ENCODE results near the gene EPB41L5.

The EPB41L5 gene

GRCh38 chr2:120174963-120175581 is 162.2 kb downstream of the EPB41L5 start:
- DNase-seq: peak; percentile 70
- H3K14ac ChIP-seq (ENCODE audit: low read length in 2 of 2): no peak overlapping the region
- no peak overlapping the region for H2AFZ ChIP-seq (ENCODE audit: low read depth, low read length)
- no peaks in the 10 kb centered on the region for H3K27me3 ChIP-seq (ENCODE audit: control insufficient read depth in 1 of 2, insufficient read depth in 1 of 2, low read length in 2 of 2)
- H3K27ac ChIP-seq (ENCODE audit: low read length, poor library complexity, severe bottlenecking): no peak overlapping the region
- peak overlapping the region; percentile 71 for H3K9ac ChIP-seq (ENCODE audit: low read length)
- no peak overlapping the region for H3K18ac ChIP-seq (ENCODE audit: low read depth in 1 of 2, low read length in 2 of 2)
- H3K23ac ChIP-seq (ENCODE audit: low read length in 2 of 2): no peak overlapping the region
- H4K8ac ChIP-seq (ENCODE audit: low read length): no peak overlapping the region
- peaks cover 0 to 4% of the 10 kb centered on the region in 2 experiments for H3K36me3 ChIP-seq (ENCODE audit: control insufficient read depth in 1 of 2, insufficient read depth in 2 of 2, low read depth in 1 of 2, low read length in 2 of 2)
- no peak overlapping the region for H2BK12ac ChIP-seq (ENCODE audit: low read length in 2 of 2)
- 44% methylated on average over 6 of the region's 6 CpGs for WGBS
- H3K79me1 ChIP-seq (replicated peaks; ENCODE audit: low read length, poor library complexity, severe bottlenecking): no peaks in the 10 kb centered on the region
- peak overlapping the region; percentile 44 for H2AK5ac ChIP-seq (ENCODE audit: low read length, severe bottlenecking)
- no peak overlapping the region for H2BK5ac ChIP-seq (ENCODE audit: low read depth, low read length, poor library complexity, severe bottlenecking)
- H3K4me1 ChIP-seq (ENCODE audit: control insufficient read depth, insufficient read depth, low read depth, low read length): peaks cover 2% of the 10 kb centered on the region
- H3K4me2 ChIP-seq (ENCODE audit: low read length, poor library complexity, severe bottlenecking): no peak overlapping the region
- no peak overlapping the region for H2BK15ac ChIP-seq (ENCODE audit: low read depth, poor library complexity, severe bottlenecking)
- peak overlapping the region in 1 of 2 experiments; percentile 16 for H3K4me3 ChIP-seq (ENCODE audit: insufficient read depth in 1 of 2, low read depth in 1 of 2, low read length in 2 of 2)
- H2BK120ac ChIP-seq (ENCODE audit: low read depth, low read length): no peak overlapping the region
- no peaks in the 10 kb centered on the region for H3K9me3 ChIP-seq (ENCODE audit: control insufficient read depth, low read length)
- H4K91ac ChIP-seq (ENCODE audit: low read length): no peak overlapping the region
- no peak overlapping the region for H3K4ac ChIP-seq (ENCODE audit: low read depth in 1 of 2, low read length in 2 of 2)

GRCh38 chr2:120176526-120176925 is 163.6 kb downstream of the EPB41L5 start:
- DNase-seq: no peak
- H3K9ac ChIP-seq (ENCODE audit: low read length): no peak overlapping the region
- H3K4me1 ChIP-seq (ENCODE audit: control insufficient read depth, insufficient read depth, low read depth, low read length): peaks cover 4% of the 10 kb centered on the region
- 99% methylated on average over 2 of the region's 3 CpGs for WGBS
- H4K91ac ChIP-seq (ENCODE audit: low read length): no peak overlapping the region
- H4K8ac ChIP-seq (ENCODE audit: low read length): no peak overlapping the region
- H3K79me1 ChIP-seq (replicated peaks; ENCODE audit: low read length, poor library complexity, severe bottlenecking): no peaks in the 10 kb centered on the region
- peaks cover 0 to 4% of the 10 kb centered on the region in 2 experiments for H3K36me3 ChIP-seq (ENCODE audit: control insufficient read depth in 1 of 2, insufficient read depth in 2 of 2, low read depth in 1 of 2, low read length in 2 of 2)
- no peak overlapping the region for H2BK5ac ChIP-seq (ENCODE audit: low read depth, low read length, poor library complexity, severe bottlenecking)
- no peak overlapping the region for H2BK12ac ChIP-seq (ENCODE audit: low read length in 2 of 2)
- no peak overlapping the region for H2AFZ ChIP-seq (ENCODE audit: low read depth, low read length)
- no peaks in the 10 kb centered on the region for H3K27me3 ChIP-seq (ENCODE audit: control insufficient read depth in 1 of 2, insufficient read depth in 1 of 2, low read length in 2 of 2)
- H3K14ac ChIP-seq (ENCODE audit: low read length in 2 of 2): no peak overlapping the region
- no peak overlapping the region for H3K4me2 ChIP-seq (ENCODE audit: low read length, poor library complexity, severe bottlenecking)
- no peak overlapping the region for H3K23ac ChIP-seq (ENCODE audit: low read length in 2 of 2)
- H2BK15ac ChIP-seq (ENCODE audit: low read depth, poor library complexity, severe bottlenecking): no peak overlapping the region
- no peak overlapping the region for H2BK120ac ChIP-seq (ENCODE audit: low read depth, low read length)
- H3K18ac ChIP-seq (ENCODE audit: low read depth in 1 of 2, low read length in 2 of 2): no peak overlapping the region
- H2AK5ac ChIP-seq (ENCODE audit: low read length, severe bottlenecking): no peak overlapping the region
- no peak overlapping the region for H3K27ac ChIP-seq (ENCODE audit: low read length, poor library complexity, severe bottlenecking)
- H3K4ac ChIP-seq (ENCODE audit: low read depth in 1 of 2, low read length in 2 of 2): no peak overlapping the region
- H3K4me3 ChIP-seq (ENCODE audit: insufficient read depth in 1 of 2, low read depth in 1 of 2, low read length in 2 of 2): no peak overlapping the region
- no peaks in the 10 kb centered on the region for H3K9me3 ChIP-seq (ENCODE audit: control insufficient read depth, low read length)

GRCh38 chr2:120177001-120177621 is 164.2 kb downstream of the EPB41L5 start:
- H2BK12ac ChIP-seq (ENCODE audit: low read length in 2 of 2): no peak overlapping the region
- H2AK5ac ChIP-seq (ENCODE audit: low read length, severe bottlenecking): no peak overlapping the region
- H3K9ac ChIP-seq (ENCODE audit: low read length): no peak overlapping the region
- no peak overlapping the region for H3K4me2 ChIP-seq (ENCODE audit: low read length, poor library complexity, severe bottlenecking)
- DNase-seq: no peak
- H3K4ac ChIP-seq (ENCODE audit: low read depth in 1 of 2, low read length in 2 of 2): no peak overlapping the region
- H3K79me1 ChIP-seq (replicated peaks; ENCODE audit: low read length, poor library complexity, severe bottlenecking): no peaks in the 10 kb centered on the region
- H4K8ac ChIP-seq (ENCODE audit: low read length): no peak overlapping the region
- no peak overlapping the region for H2AFZ ChIP-seq (ENCODE audit: low read depth, low read length)
- H4K91ac ChIP-seq (ENCODE audit: low read length): no peak overlapping the region
- peak overlapping the region in 1 of 2 experiments; percentile 55 for H3K14ac ChIP-seq (ENCODE audit: low read length in 2 of 2)
- peaks cover 4% of the 10 kb centered on the region for H3K4me1 ChIP-seq (ENCODE audit: control insufficient read depth, insufficient read depth, low read depth, low read length)
- no peak overlapping the region for H2BK120ac ChIP-seq (ENCODE audit: low read depth, low read length)
- H3K27me3 ChIP-seq (ENCODE audit: control insufficient read depth in 1 of 2, insufficient read depth in 1 of 2, low read length in 2 of 2): no peaks in the 10 kb centered on the region
- H2BK5ac ChIP-seq (ENCODE audit: low read depth, low read length, poor library complexity, severe bottlenecking): no peak overlapping the region
- peaks cover 0 to 4% of the 10 kb centered on the region in 2 experiments for H3K36me3 ChIP-seq (ENCODE audit: control insufficient read depth in 1 of 2, insufficient read depth in 2 of 2, low read depth in 1 of 2, low read length in 2 of 2)
- WGBS: 94% methylated on average over 10 of the region's 15 CpGs
- H3K27ac ChIP-seq (ENCODE audit: low read length, poor library complexity, severe bottlenecking): no peak overlapping the region
- H3K18ac ChIP-seq (ENCODE audit: low read depth in 1 of 2, low read length in 2 of 2): no peak overlapping the region
- no peak overlapping the region for H3K4me3 ChIP-seq (ENCODE audit: insufficient read depth in 1 of 2, low read depth in 1 of 2, low read length in 2 of 2)
- no peak overlapping the region for H2BK15ac ChIP-seq (ENCODE audit: low read depth, poor library complexity, severe bottlenecking)
- no peak overlapping the region for H3K23ac ChIP-seq (ENCODE audit: low read length in 2 of 2)
- H3K9me3 ChIP-seq (ENCODE audit: control insufficient read depth, low read length): no peaks in the 10 kb centered on the region

- no peak overlapping the region for H2BK15ac ChIP-seq (ENCODE audit: low read depth, poor library complexity, severe bottlenecking)
- no peak overlapping the region for H3K9ac ChIP-seq (ENCODE audit: low read length)
- H2AK5ac ChIP-seq (ENCODE audit: low read length, severe bottlenecking): no peak overlapping the region
- H2BK120ac ChIP-seq (ENCODE audit: low read depth, low read length): no peak overlapping the region
- no peak overlapping the region for H2BK12ac ChIP-seq (ENCODE audit: low read length in 2 of 2)
- peaks cover 0 to 4% of the 10 kb centered on the region in 2 experiments for H3K36me3 ChIP-seq (ENCODE audit: control insufficient read depth in 1 of 2, insufficient read depth in 2 of 2, low read depth in 1 of 2, low read length in 2 of 2)
- H3K18ac ChIP-seq (ENCODE audit: low read depth in 1 of 2, low read length in 2 of 2): no peak overlapping the region
- H3K27me3 ChIP-seq (ENCODE audit: control insufficient read depth in 1 of 2, insufficient read depth in 1 of 2, low read length in 2 of 2): no peaks in the 10 kb centered on the region
- H3K4ac ChIP-seq (ENCODE audit: low read depth in 1 of 2, low read length in 2 of 2): no peak overlapping the region
- no peak overlapping the region for H2BK5ac ChIP-seq (ENCODE audit: low read depth, low read length, poor library complexity, severe bottlenecking)
- no peak overlapping the region for H2AFZ ChIP-seq (ENCODE audit: low read depth, low read length)
- H3K27ac ChIP-seq (ENCODE audit: low read length, poor library complexity, severe bottlenecking): no peak overlapping the region
- H3K4me2 ChIP-seq (ENCODE audit: low read length, poor library complexity, severe bottlenecking): no peak overlapping the region
- no peak overlapping the region for H3K23ac ChIP-seq (ENCODE audit: low read length in 2 of 2)
- no peak overlapping the region for H4K8ac ChIP-seq (ENCODE audit: low read length)
- H3K9me3 ChIP-seq (ENCODE audit: control insufficient read depth, low read length): no peaks in the 10 kb centered on the region
- DNase-seq: no peak
- H3K4me3 ChIP-seq (ENCODE audit: insufficient read depth in 1 of 2, low read depth in 1 of 2, low read length in 2 of 2): no peak overlapping the region
- no peak overlapping the region for H3K14ac ChIP-seq (ENCODE audit: low read length in 2 of 2)
- no peaks in the 10 kb centered on the region for H3K79me1 ChIP-seq (replicated peaks; ENCODE audit: low read length, poor library complexity, severe bottlenecking)
- H3K4me1 ChIP-seq (ENCODE audit: control insufficient read depth, insufficient read depth, low read depth, low read length): peaks cover 4% of the 10 kb centered on the region
- no peak overlapping the region for H4K91ac ChIP-seq (ENCODE audit: low read length)
- 95% methylated on average over 7 of the region's 7 CpGs for WGBS
Measured at GRCh38 chr2:120177973-120178372, 165.1 kb downstream of the EPB41L5 start.

All from mesenchymal stem cell (in vitro differentiated cells and primary cell).